Transverse colon (tissue), 4 donors: ENCODE measurements around the gene GNG7. TPM values are rescaled to one million over a fixed set of nuclear protein-coding genes. Genes with fewer than 3 reads are reported as not detected.
"Not testable (repeated sequence)": the region's sequence is repeated elsewhere in the genome, so short reads cannot be mapped to it uniquely, and the experiment has no call there.

Source experiments
- DNase-seq: peaks from one replicate; pipeline ENCODE4 v3.0.0-alpha.2; 2019
- H3K27ac ChIP-seq, 4 donors: fragments of 200-600 bp; sonication (generic); 2 replicates each; pipeline ENCODE4 v1.5.1; 2016 to 2018; ENCODE audit warnings: inconsistent platforms in 4 of 4
- H3K27me3 ChIP-seq: fragments of 200-600 bp; sonication (generic); 2 replicates; pipeline ENCODE4 v1.5.1; 2017; ENCODE audit warnings: inconsistent platforms
- H3K36me3 ChIP-seq, 4 donors: fragments of 200-600 bp; sonication (generic); 2 replicates each; pipeline ENCODE4 v1.5.1; 2017 to 2019; ENCODE audit warnings: inconsistent platforms in 4 of 4
- H3K4me1 ChIP-seq, 4 donors: fragments of 200-600 bp; sonication (generic); 2 replicates each; pipeline ENCODE4 v1.5.1; 2017 to 2020; ENCODE audit warnings: inconsistent platforms in 4 of 4
- H3K4me3 ChIP-seq, 4 donors: fragments of 200-600 bp; sonication (generic); 1 replicate in 1 of 4; 2 replicates in 3 of 4; pipeline versions ENCODE4 v1.5.1 to v1.6.1; 2017 to 2019; ENCODE audit warnings: inconsistent platforms in 4 of 4
- H3K9me3 ChIP-seq, 2 donors: fragments of 200-600 bp; sonication (generic); 2 replicates each; pipeline ENCODE4 v1.5.1; 2017 to 2019; ENCODE audit warnings: inconsistent platforms in 2 of 2
- EP300 ChIP-seq: sonication (generic); formaldehyde crosslinking; IDR thresholded peaks from one replicate; pipeline ENCODE4 v1.6.1; 2017; ENCODE audit warnings: antibody characterized with exemption, low read depth
- POLR2A ChIP-seq: fragments of 450-650 bp; IDR thresholded peaks from one replicate; pipeline ENCODE4 v1.6.1; 2016; ENCODE audit warnings: antibody characterized with exemption, mild to moderate bottlenecking, moderate library complexity
- POLR2AphosphoS5 ChIP-seq, 3 donors: sonication (generic); formaldehyde crosslinking; IDR thresholded peaks; one replicate each; pipeline ENCODE4 v1.6.1; 2016; ENCODE audit warnings: antibody characterized with exemption in 3 of 3
- WGBS, 2 donors: methylation state at CpG; one replicate each; pipeline ENCODE4 v1.1.5; 2018; ENCODE audit warnings: low coverage in 1 of 2; 5-methylcytosine and 5-hydroxymethylcytosine counted together
- in situ Hi-C, 4 donors: fragments of 200-750 bp; cut with MboI; loops; one replicate each; pipeline versions ENCODE4 v1.15.0 to v1.15.1; 2017; ENCODE audit warnings: low sequenced_read_pairs in 3 of 4, low pct_ligation_motif_present in 1 of 4, low pct_unique_long_range_greater_than_20kb in 1 of 4
- intact Hi-C: fragments of 100-400 bp; cut with DNase I; formaldehyde crosslinking; loops from one replicate; pipeline ENCODE4 v1.15.1; 2023; ENCODE audit warnings: low total_unique reads
- total RNA-seq, 4 donors: library from RNA; depleted of rRNA; stranded (reverse); fragments of >200 nt; gene quantifications; one replicate each; pipeline ENCODE4 v1.1.0, GENCODE V29; 2016
- TF ChIP-seq, protein P1 (sequence below), 5 experiments: fragments of 200-600 bp in 3 of 5; fragments of 450-650 bp in 2 of 5; sonication (generic) in 3 of 5; IDR thresholded peaks; 1 replicate in 2 of 5; 2 replicates in 3 of 5; pipeline ENCODE4 v1.5.1; 2016 to 2017; ENCODE audit warnings: antibody characterized with exemption in 5 of 5, inconsistent platforms in 3 of 5, mild to moderate bottlenecking in 2 of 5, moderate library complexity in 1 of 5

Gene GNG7
- total RNA-seq, 4 donors from 2014 or later: 1.6 to 13.1 (median 4.0) TPM

DNA sequence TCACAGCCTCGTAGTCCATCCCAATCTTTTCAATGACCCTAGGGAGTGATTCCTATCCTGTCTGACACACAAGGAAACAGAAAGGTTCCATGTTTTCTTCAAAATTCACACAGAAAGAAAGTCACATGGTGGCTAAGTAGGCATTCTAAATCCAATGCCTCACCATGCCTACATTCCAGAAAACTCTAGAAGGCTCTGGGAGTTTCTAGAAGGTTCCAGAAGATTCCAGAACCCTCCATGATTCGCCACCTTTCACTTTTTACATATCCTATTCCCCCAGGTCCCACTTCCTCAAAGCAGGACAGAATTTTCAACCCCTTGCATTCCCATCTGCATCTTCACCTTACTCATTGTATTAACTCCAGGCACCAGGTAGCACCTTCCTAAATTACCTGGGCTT lies 23.1 kb downstream of the GNG7 start:
- H3K36me3 ChIP-seq: no peaks in the 10 kb centered on the region
- TF ChIP-seq EP300 (no peak), POLR2AphosphoS5 (IDR thresholded peaks at IDR 0.05) (no peak), POLR2A (no peak)
- TF ChIP-seq, protein P1, sequence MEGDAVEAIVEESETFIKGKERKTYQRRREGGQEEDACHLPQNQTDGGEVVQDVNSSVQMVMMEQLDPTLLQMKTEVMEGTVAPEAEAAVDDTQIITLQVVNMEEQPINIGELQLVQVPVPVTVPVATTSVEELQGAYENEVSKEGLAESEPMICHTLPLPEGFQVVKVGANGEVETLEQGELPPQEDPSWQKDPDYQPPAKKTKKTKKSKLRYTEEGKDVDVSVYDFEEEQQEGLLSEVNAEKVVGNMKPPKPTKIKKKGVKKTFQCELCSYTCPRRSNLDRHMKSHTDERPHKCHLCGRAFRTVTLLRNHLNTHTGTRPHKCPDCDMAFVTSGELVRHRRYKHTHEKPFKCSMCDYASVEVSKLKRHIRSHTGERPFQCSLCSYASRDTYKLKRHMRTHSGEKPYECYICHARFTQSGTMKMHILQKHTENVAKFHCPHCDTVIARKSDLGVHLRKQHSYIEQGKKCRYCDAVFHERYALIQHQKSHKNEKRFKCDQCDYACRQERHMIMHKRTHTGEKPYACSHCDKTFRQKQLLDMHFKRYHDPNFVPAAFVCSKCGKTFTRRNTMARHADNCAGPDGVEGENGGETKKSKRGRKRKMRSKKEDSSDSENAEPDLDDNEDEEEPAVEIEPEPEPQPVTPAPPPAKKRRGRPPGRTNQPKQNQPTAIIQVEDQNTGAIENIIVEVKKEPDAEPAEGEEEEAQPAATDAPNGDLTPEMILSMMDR (IDR thresholded peaks at IDR 0.05): no peak
- no peaks in the 10 kb centered on the region for H3K27me3 ChIP-seq
- no peak overlapping the region for H3K4me3 ChIP-seq
- in situ Hi-C loops: no loop called here
- H3K9me3 ChIP-seq: no peaks in the 10 kb centered on the region
- DNase-seq: no peak
- 89 to 100% methylated on average over 1 to 2 of the region's 2 CpGs for WGBS, 2 donors
- intact Hi-C loops: no loop called here
- no peak overlapping the region for H3K27ac ChIP-seq
- no peaks in the 10 kb centered on the region for H3K4me1 ChIP-seq

DNA sequence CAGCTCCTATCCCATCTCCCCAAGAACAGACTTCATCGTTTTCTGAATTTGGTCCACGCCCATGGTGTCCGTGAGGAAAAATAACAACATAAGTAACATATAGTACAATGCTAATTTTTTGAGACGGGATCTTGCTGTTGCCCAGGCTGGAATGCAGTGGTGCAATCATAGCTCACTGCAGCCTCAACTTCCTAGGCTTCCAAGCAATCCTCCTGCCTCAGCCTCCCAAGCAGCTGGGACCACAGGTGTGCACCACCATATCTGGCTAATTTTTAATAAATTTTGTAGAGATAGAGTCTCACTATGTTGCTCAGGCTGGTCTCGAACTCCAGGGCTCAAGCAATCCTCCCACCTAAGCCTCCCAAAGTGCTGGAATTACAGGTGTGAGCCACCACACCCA lies 23.5 kb downstream of the GNG7 start:
- H3K9me3 ChIP-seq, DNase-seq, H3K27me3 ChIP-seq, H3K4me1 ChIP-seq, H3K36me3 ChIP-seq, intact Hi-C loops, H3K4me3 ChIP-seq, H3K27ac ChIP-seq, in situ Hi-C loops: not testable (repeated sequence)
- WGBS, 2 donors: 92 to 95% methylated on average over 4 to 5 of the region's 5 CpGs

DNA sequence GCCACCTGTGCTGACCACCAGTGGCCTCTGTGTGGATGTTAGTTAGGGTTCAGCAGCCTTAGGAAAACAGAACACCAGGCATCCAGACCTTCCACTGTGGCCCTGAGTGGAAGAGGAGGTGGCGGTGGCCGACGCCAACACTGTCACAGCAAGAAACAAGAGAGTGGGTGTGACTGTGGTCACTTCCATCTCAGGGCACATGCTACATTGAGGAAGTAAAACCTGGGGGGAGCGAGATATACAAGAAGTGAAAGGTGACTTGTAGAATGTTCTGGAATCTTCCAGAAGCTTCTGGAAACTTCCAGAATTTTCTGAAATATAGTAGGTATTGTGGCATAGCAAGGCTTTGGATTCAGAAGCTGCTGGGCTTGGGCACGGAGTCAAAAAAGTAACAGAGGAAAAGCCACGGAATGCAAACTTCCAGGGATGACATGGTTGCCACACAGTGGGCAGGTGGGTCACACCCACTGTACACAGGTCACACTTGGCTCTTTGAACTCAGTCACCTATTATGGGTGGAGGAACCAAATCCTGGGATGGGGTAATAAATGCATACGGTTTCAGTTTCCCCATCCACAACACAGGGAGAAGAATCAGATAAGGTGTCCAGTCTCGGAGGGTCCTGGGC lies 24.3 kb downstream of the GNG7 start:
- in situ Hi-C loops: no loop called here
- peak overlapping the region in 2 of 4 donors; percentile 25 to 37 for H3K27ac ChIP-seq

DNA sequence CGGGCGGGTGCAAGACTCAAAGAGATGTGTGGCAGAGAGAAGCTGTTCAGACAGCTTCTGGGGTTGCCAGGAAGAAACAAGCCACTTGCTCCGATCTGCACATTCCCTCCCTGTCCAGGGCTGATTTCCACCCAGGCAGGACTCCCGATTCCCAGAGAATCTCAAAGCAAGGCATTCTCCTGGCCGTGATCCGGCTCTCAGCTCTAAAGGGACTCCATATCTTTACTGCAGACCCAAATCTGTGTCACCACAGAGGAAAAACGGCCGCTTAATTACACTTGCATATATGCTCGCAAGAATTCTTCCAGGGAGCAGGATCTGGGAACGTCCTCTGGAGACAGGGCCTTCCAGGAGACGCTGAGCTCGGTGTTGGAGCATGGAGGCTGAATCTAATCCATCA lies 25.7 kb downstream of the GNG7 start:
- Histone ChIP-seq H3K4me3 (no peak overlapping the region), H3K4me1 (no peaks in the 10 kb centered on the region), H3K36me3 (no peaks in the 10 kb centered on the region), H3K9me3 (no peaks in the 10 kb centered on the region), H3K27me3 (no peaks in the 10 kb centered on the region), H3K27ac (peak overlapping the region in 1 of 4 donors; percentile 19)
- in situ Hi-C loops (no loop called here), intact Hi-C loops (no loop called here)
- DNase-seq: no peak
- TF ChIP-seq EP300 (no peak), POLR2AphosphoS5 (IDR thresholded peaks at IDR 0.05) (no peak), POLR2A (no peak)
- TF ChIP-seq, protein P1 (IDR thresholded peaks at IDR 0.05): no peak
- WGBS, 2 donors: 88 to 94% methylated on average over 3 to 12 of the region's 12 CpGs

More for the DNA sequence above, 24.3 kb downstream of the GNG7 start:
- peak; percentile 39 for DNase-seq
- 50 to 73% methylated on average over 2 to 8 of the region's 8 CpGs for WGBS, 2 donors
- Histone ChIP-seq H3K4me1 (no peaks in the 10 kb centered on the region), H3K4me3 (no peak overlapping the region), H3K36me3 (no peaks in the 10 kb centered on the region), H3K27me3 (no peaks in the 10 kb centered on the region), H3K9me3 (no peaks in the 10 kb centered on the region)
- TF ChIP-seq EP300: no peak
- TF ChIP-seq POLR2AphosphoS5 (IDR thresholded peaks at IDR 0.05): peak in 1 of 3 donors; percentile 20
- intact Hi-C loops: no loop called here

DNA sequence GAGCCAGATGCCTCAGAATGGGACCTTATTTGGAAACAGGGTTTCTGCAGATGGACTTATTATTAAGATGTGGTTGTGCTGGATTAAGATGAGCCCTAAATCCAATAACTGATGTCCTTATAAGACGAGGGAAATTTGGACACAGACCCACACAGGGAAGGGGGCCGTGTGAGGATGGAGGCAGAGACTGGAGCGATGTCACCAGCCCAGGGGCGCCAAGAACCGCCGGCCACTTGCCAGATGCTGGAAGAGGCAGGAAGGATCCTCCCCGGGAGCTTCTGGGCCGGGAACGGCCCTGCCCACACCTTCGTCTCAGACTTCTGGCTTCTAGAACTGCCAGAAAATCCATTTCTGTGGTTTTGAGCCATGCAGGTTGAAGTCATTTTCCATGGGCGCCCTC lies 26.6 kb downstream of the GNG7 start:
- H3K27ac ChIP-seq: peak overlapping the region in 2 of 4 donors; percentile 26 to 39
- in situ Hi-C loops: no loop called here
- WGBS, 2 donors: 70% methylated on average over 11 of the region's 11 CpGs; no CpG with 5 or more reads in 1 of the 2 donors
- TF ChIP-seq, protein P1 (IDR thresholded peaks at IDR 0.05): no peak
- no peak for TF ChIP-seq EP300
- TF ChIP-seq POLR2A: no peak
- intact Hi-C loops: no loop called here
- no peaks in the 10 kb centered on the region for H3K36me3 ChIP-seq
- H3K4me1 ChIP-seq: no peaks in the 10 kb centered on the region
- DNase-seq: no peak
- no peak overlapping the region for H3K4me3 ChIP-seq
- no peaks in the 10 kb centered on the region for H3K27me3 ChIP-seq
- H3K9me3 ChIP-seq: no peaks in the 10 kb centered on the region
